Progenitor cell of endocrine pancreas (in vitro differentiated cells): ENCODE data around the gene DPH3. TPM values are rescaled to one million over a fixed set of nuclear protein-coding genes. Genes with fewer than 3 reads are reported as not detected.
A peak's percentile ranks its signal among the peaks of the same experiment; 100 is the strongest.

Experiments
- DNase-seq: peaks from one replicate; pipeline ENCODE4 v3.0.0; 2021; ENCODE audit warnings: low spot score; ENCODE audit not compliant: unreplicated experiment
- H3K27ac Mint-ChIP-seq: 2 replicates; pipeline ENCODE4 v1.8.0; 2021; ENCODE audit warnings: mild to moderate bottlenecking, moderate library complexity, mixed read lengths
- H3K27me3 Mint-ChIP-seq: 2 replicates; pipeline ENCODE4 v1.8.0; 2021; ENCODE audit warnings: mixed read lengths
- H3K36me3 Mint-ChIP-seq: 2 replicates; pipeline ENCODE4 v1.8.0; 2022; ENCODE audit warnings: mixed read lengths; ENCODE audit not compliant: insufficient read depth
- H3K4me1 Mint-ChIP-seq: 2 replicates; pipeline ENCODE4 v1.8.0; 2021; ENCODE audit warnings: low read depth, mixed read lengths
- H3K4me3 Mint-ChIP-seq: 2 replicates; pipeline ENCODE4 v1.8.0; 2021; ENCODE audit warnings: low read depth, mild to moderate bottlenecking, moderate library complexity, mixed read lengths
- H3K9me3 Mint-ChIP-seq: 2 replicates; pipeline ENCODE4 v1.8.0; 2021; ENCODE audit warnings: low read depth, mixed read lengths
- total RNA-seq: library from RNA; stranded (reverse); gene quantifications from 2 replicates; pipeline ENCODE4 v1.2.1, GENCODE V29; 2021
- TF ChIP-seq, protein P1 (sequence below): fragments of 200-600 bp; sonication (generic); IDR thresholded peaks from one replicate; pipeline ENCODE4 v1.5.0; 2021; ENCODE audit warnings: antibody characterized with exemption, mild to moderate bottlenecking; ENCODE audit not compliant: unreplicated experiment

The DPH3 gene
- total RNA-seq, 1 donor from 2014 or later: 27.8 TPM

DNA sequence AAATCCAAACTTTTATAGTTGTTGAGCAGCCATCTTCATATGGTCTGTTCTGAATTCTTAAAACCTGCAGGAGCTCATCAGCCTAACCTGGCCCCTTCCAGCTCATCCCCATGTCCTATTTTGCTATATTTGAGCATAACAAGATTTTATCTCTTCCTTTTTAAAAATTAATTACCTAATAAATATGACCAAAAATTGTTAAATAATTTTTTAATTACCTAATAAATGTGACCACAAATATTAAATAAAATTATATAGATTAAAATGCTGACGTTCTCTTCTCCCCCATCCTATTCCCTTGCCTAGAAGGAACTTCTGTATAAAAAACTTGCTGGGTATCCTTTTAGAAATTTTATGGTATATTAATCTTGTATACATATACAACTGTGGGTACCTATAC lies 44.0 kb upstream of the DPH3 start:
- Mint-ChIP-seq H3K27me3 (no peaks in the 10 kb centered on the region), H3K4me1 (peaks cover 2% of the 10 kb centered on the region), H3K27ac (no peak overlapping the region), H3K4me3 (no peak overlapping the region), H3K36me3 (peaks cover 8% of the 10 kb centered on the region), H3K9me3 (no peaks in the 10 kb centered on the region)
- no peak for DNase-seq
- TF ChIP-seq, protein P1, sequence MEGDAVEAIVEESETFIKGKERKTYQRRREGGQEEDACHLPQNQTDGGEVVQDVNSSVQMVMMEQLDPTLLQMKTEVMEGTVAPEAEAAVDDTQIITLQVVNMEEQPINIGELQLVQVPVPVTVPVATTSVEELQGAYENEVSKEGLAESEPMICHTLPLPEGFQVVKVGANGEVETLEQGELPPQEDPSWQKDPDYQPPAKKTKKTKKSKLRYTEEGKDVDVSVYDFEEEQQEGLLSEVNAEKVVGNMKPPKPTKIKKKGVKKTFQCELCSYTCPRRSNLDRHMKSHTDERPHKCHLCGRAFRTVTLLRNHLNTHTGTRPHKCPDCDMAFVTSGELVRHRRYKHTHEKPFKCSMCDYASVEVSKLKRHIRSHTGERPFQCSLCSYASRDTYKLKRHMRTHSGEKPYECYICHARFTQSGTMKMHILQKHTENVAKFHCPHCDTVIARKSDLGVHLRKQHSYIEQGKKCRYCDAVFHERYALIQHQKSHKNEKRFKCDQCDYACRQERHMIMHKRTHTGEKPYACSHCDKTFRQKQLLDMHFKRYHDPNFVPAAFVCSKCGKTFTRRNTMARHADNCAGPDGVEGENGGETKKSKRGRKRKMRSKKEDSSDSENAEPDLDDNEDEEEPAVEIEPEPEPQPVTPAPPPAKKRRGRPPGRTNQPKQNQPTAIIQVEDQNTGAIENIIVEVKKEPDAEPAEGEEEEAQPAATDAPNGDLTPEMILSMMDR: no peak

DNA sequence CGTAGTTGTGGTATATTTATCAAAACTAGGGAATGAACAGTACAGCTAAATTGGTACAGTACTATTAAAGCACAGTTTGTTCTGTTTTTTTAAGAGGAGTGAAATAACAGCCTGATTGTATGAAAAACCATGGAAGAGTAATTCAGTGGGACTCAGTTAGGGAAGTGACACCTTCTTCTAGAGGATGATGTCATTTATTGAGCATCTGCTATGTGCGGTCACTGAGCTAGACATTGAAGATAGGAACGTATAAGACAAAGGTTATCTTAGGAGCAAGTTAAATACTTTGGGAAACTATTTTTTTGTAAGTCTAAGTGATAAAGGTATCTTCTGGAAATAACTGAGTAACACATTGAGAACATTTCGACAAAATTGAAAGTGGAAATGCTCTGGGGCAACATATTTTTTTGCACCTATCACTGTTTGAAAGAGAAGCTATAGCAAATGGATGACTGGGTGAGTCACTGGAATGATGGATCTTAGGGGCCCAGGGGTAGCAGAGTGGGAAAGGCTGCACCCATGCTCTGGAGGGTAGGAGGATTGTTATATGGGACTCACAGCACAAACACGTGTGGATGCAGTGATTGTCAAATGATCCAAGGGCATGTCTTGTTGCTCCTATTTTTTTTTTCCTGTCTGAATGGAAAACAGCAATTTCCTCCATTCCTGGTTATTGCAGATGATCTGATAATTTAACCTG lies 43.2 kb upstream of the DPH3 start:
- TF ChIP-seq, protein P1: no peak
- peaks cover 8% of the 10 kb centered on the region for H3K36me3 Mint-ChIP-seq
- H3K27ac Mint-ChIP-seq: no peak overlapping the region
- no peaks in the 10 kb centered on the region for H3K27me3 Mint-ChIP-seq
- no peak for DNase-seq
- no peaks in the 10 kb centered on the region for H3K9me3 Mint-ChIP-seq
- peaks cover 2% of the 10 kb centered on the region for H3K4me1 Mint-ChIP-seq
- no peak overlapping the region for H3K4me3 Mint-ChIP-seq

DNA sequence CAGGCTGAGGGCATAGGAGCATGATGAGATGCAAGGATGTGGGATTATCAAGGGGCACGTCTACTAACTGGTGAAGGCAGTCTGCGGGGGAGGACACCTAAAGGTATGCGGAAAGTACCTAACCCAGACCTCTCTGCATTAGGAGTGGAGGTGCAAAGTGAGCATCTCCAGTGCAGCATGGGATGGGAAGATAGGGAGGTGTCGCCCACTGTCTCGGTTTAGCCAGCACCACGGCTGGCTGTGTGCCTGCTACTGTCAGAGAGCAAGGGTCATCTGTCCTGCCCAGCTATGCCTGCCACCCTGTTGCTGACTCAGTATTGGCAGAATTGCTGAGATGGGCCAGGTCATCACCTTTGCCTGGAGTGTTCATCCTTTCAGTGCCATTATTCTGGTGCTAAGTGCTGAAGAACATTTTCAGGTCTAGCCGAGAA lies 40.4 kb upstream of the DPH3 start:
- DNase-seq: no peak
- no peaks in the 10 kb centered on the region for H3K9me3 Mint-ChIP-seq
- no peak overlapping the region for H3K4me3 Mint-ChIP-seq
- H3K4me1 Mint-ChIP-seq: peaks cover 2% of the 10 kb centered on the region
- TF ChIP-seq, protein P1: no peak
- H3K27me3 Mint-ChIP-seq: no peaks in the 10 kb centered on the region
- peaks cover 17% of the 10 kb centered on the region for H3K36me3 Mint-ChIP-seq
- peak overlapping the region; percentile 35 for H3K27ac Mint-ChIP-seq

DNA sequence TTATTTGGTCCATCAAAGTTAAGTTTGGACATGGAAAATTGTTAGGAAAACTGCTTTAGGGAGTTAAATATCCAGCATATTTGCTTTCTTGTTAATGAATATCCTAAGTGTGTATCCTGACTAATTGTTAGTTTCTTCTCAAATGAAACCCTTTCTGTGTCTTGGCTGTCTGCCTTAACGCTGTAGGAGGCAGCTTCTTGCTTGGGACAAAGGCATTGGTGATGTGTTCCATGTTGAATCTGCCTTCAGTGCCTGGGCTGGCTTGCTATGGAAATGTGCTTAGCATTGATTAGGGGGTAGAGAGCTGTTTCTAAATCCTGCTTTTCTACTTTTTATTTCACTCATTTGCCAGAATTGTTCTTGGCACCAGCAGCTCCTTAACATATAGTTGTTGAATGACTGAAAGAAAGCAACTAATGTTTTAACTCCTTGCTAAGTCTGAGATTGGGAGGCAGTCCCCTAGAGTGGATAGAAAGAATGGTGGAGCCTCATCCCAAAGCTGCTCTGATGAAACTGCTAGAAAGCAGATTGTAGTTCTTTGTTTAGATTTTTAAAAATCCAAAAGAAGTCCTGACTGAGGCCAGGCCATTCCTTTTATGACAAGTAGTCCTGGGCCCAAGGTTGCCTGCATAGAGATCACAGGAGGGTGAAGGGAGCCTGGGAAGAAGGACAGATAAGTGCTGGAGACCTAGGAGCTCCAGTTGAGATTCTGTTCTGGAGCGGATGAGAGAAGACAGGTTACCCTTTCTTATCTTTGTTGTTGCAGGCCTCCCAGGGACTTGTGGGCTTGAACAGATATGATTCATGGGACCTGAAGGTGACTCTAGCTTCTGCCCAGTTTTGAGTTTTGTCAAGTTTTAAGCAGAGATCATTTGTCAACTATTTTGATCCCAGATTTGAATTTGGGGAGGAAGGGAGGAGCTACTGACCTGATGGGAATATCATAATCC lies 39.6 kb upstream of the DPH3 start:
- Mint-ChIP-seq H3K9me3 (no peaks in the 10 kb centered on the region), H3K36me3 (peaks cover 12% of the 10 kb centered on the region), H3K27ac (no peak overlapping the region), H3K27me3 (no peaks in the 10 kb centered on the region), H3K4me1 (peaks cover 2% of the 10 kb centered on the region), H3K4me3 (no peak overlapping the region)
- TF ChIP-seq, protein P1: no peak
- DNase-seq: no peak

DNA sequence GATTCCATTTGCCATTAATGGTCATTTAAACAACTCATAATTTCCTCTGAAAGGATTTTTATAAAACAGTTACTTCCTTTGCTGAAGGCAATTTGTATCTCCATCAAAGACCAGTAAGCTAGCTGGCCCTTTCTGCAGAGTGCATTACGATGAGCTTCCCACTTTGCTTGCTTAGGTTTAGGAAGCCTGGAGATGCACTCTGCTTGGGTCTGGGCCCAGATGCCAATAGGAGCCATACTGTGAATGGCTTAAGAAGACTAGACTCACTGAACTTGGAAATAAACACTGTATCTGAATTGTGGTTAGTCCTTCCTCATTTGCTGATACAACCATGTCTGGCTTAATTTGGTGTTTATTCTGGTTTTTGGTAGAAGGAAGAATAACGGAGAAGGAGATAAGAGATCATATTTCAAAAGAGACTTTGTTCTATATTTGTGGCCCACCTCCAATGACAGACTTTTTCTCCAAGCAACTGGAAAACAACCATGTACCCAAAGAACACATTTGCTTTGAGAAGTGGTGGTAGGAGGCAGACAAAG lies 38.4 kb upstream of the DPH3 start:
- no peak for DNase-seq
- H3K9me3 Mint-ChIP-seq: no peaks in the 10 kb centered on the region
- no peaks in the 10 kb centered on the region for H3K27me3 Mint-ChIP-seq
- H3K4me3 Mint-ChIP-seq: no peak overlapping the region
- H3K4me1 Mint-ChIP-seq: peaks cover 2% of the 10 kb centered on the region
- TF ChIP-seq, protein P1: no peak
- H3K27ac Mint-ChIP-seq: no peak overlapping the region
- peaks cover 15% of the 10 kb centered on the region for H3K36me3 Mint-ChIP-seq
